Gastrocnemius medialis (tissue), 4 donors: ENCODE data around the gene S100PBP. TPM values are rescaled to one million over a fixed set of nuclear protein-coding genes. Genes with fewer than 3 reads are reported as not detected.
A peak's percentile ranks its signal among the peaks of the same experiment; 100 is the strongest.

Experiments used
- ATAC-seq, 2 donors: fragments of 150-250 bp; one replicate each; pipeline ENCODE4 v1.9.1; 2016
- DNase-seq, 2 donors: peaks; one replicate each; pipeline ENCODE4 v3.0.0-alpha.2; 2019
- H3K27ac ChIP-seq, 4 donors: fragments of 200-600 bp; sonication (generic); 1 replicate in 1 of 4; 2 replicates in 3 of 4; pipeline ENCODE4 v1.5.1; 2016 to 2018; ENCODE audit warnings: mild to moderate bottlenecking in 2 of 4, moderate library complexity in 1 of 4
- H3K27me3 ChIP-seq, 3 donors: fragments of 200-600 bp; sonication (generic) in 2 of 3; 1 replicate in 1 of 3; 2 replicates in 2 of 3; pipeline versions ENCODE4 v1.5.1 to v1.6.0; 2016 to 2019; ENCODE audit warnings: mild to moderate bottlenecking in 1 of 3, moderate library complexity in 1 of 3
- H3K36me3 ChIP-seq, 2 donors: fragments of 200-600 bp; sonication (generic) in 1 of 2; one replicate each; pipeline ENCODE4 v1.5.1; 2017 to 2018
- H3K4me1 ChIP-seq, 2 donors: fragments of 200-600 bp; sonication (generic) in 1 of 2; one replicate each; pipeline ENCODE4 v1.5.1; 2016 to 2017; ENCODE audit warnings: mild to moderate bottlenecking in 2 of 2
- H3K4me3 ChIP-seq, 4 donors: fragments of 200-600 bp; sonication (generic) in 3 of 4; 1 replicate in 1 of 4; 2 replicates in 3 of 4; pipeline ENCODE4 v1.5.1; 2016 to 2019; ENCODE audit warnings: mild to moderate bottlenecking in 2 of 4
- H3K9me3 ChIP-seq, 3 donors: fragments of 200-600 bp; sonication (generic) in 2 of 3; 1 replicate in 1 of 3; 2 replicates in 2 of 3; pipeline ENCODE4 v1.5.1; 2016 to 2019
- POLR2A ChIP-seq, 2 donors: fragments of 450-650 bp; IDR thresholded peaks; one replicate each; pipeline ENCODE4 v1.6.1; 2017; ENCODE audit warnings: antibody characterized with exemption in 2 of 2, mild to moderate bottlenecking in 2 of 2, moderate library complexity in 2 of 2
- in situ Hi-C, 4 donors: fragments of 200-750 bp; cut with MboI; loops; one replicate each; pipeline versions ENCODE4 v1.15.0 to v1.8.0; 2017; ENCODE audit warnings: low sequenced_read_pairs in 4 of 4
- intact Hi-C: fragments of 100-400 bp; cut with DNase I; formaldehyde crosslinking; loops from one replicate; pipeline ENCODE4 v1.15.1; 2023; ENCODE audit warnings: low total_unique reads
- total RNA-seq, 4 donors: library from RNA; depleted of rRNA; stranded (reverse); fragments of >200 nt; gene quantifications; one replicate each; pipeline versions ENCODE4 v1.1.0 to v1.2.3, GENCODE V29; 2016
- TF ChIP-seq, protein P1 (sequence below), 5 experiments: fragments of 450-650 bp in 3 of 5; fragments of 200-600 bp in 2 of 5; sonication (generic) in 2 of 5; IDR thresholded peaks in 4 of 5; conservative IDR thresholded peaks in 1 of 5; 1 replicate in 4 of 5; 2 replicates in 1 of 5; pipeline ENCODE4 v1.5.1; 2016 to 2019; ENCODE audit warnings: antibody characterized with exemption in 5 of 5, mild to moderate bottlenecking in 3 of 5, moderate library complexity in 3 of 5

S100PBP gene
- total RNA-seq, 4 donors from 2014 or later, result 4.9 to 11.5 (median 9.9) TPM

DNA sequence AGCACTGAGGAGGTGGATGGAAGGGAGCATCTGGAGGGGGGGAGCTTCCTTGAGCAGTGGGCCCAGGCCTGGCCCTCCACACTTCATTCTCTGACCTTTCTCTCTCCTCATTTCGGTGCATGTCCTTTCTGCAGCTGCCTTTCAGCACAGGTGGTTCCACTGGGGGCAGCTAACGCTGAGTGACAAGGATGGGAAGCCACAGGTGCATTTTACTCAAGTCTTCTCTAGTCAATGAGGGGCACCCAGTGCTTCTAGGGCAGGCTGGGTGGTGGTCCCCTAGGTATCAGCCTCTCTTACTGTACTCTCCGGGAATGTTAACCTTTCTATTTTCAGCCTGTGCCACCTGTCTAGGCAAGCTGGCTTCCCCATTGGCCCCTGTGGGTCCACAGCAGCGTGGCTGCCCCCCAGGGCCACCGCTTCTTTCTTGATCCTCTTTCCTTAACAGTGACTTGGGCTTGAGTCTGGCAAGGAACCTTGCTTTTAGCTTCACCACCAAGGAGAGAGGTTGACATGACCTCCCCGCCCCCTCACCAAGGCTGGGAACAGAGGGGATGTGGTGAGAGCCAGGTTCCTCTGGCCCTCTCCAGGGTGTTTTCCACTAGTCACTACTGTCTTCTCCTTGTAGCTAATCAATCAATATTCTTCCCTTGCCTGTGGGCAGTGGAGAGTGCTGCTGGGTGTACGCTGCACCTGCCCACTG, 43.5 kb upstream of the S100PBP start:
- DNase-seq (no peak), ATAC-seq (peak in 1 of 2 donors; percentile 8)
- Histone ChIP-seq H3K27ac (no peak overlapping the region), H3K36me3 (peaks cover 0 to 55% of the 10 kb centered on the region in 2 donors), H3K4me3 (no peak overlapping the region), H3K9me3 (no peaks in the 10 kb centered on the region), H3K4me1 (peaks cover 0 to 5% of the 10 kb centered on the region in 2 donors), H3K27me3 (no peaks in the 10 kb centered on the region)
- intact Hi-C loops (loop anchor here (1.0 to 2.0 kb wide), 3 partner anchors 62 to 373 kb away; no protein-coding TSS in a partner anchor), in situ Hi-C loops (loop anchor here in 2 of 4 donors (10.0 kb wide), 2 partner anchors 59 to 249 kb away; no protein-coding TSS in a partner anchor)
- TF ChIP-seq POLR2A (IDR thresholded peaks at IDR 0.05), result no peak
- TF ChIP-seq, protein P1, sequence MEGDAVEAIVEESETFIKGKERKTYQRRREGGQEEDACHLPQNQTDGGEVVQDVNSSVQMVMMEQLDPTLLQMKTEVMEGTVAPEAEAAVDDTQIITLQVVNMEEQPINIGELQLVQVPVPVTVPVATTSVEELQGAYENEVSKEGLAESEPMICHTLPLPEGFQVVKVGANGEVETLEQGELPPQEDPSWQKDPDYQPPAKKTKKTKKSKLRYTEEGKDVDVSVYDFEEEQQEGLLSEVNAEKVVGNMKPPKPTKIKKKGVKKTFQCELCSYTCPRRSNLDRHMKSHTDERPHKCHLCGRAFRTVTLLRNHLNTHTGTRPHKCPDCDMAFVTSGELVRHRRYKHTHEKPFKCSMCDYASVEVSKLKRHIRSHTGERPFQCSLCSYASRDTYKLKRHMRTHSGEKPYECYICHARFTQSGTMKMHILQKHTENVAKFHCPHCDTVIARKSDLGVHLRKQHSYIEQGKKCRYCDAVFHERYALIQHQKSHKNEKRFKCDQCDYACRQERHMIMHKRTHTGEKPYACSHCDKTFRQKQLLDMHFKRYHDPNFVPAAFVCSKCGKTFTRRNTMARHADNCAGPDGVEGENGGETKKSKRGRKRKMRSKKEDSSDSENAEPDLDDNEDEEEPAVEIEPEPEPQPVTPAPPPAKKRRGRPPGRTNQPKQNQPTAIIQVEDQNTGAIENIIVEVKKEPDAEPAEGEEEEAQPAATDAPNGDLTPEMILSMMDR (IDR thresholded peaks at IDR 0.05 in 4 of 5, conservative IDR thresholded peaks at IDR 0.05 in 1 of 5), result no peak

GRCh38 chr1:32774464-32774808, 43.0 kb upstream of the S100PBP start:
- TF ChIP-seq, protein P1 (IDR thresholded peaks at IDR 0.05 in 4 of 5, conservative IDR thresholded peaks at IDR 0.05 in 1 of 5), result no peak
- no peak for TF ChIP-seq POLR2A (IDR thresholded peaks at IDR 0.05)
- H3K4me3 ChIP-seq, result no peak overlapping the region
- peaks cover 0 to 5% of the 10 kb centered on the region in 2 donors for H3K4me1 ChIP-seq
- H3K27me3 ChIP-seq, result no peaks in the 10 kb centered on the region
- ATAC-seq (no peak), DNase-seq (no peak)
- in situ Hi-C loops (loop anchor here in 2 of 4 donors (10.0 kb wide), 2 partner anchors 60 to 250 kb away; no protein-coding TSS in a partner anchor), intact Hi-C loops (no loop called here)
- H3K9me3 ChIP-seq, result no peaks in the 10 kb centered on the region
- H3K36me3 ChIP-seq, result peaks cover 0 to 60% of the 10 kb centered on the region in 2 donors
- H3K27ac ChIP-seq, result no peak overlapping the region

DNA sequence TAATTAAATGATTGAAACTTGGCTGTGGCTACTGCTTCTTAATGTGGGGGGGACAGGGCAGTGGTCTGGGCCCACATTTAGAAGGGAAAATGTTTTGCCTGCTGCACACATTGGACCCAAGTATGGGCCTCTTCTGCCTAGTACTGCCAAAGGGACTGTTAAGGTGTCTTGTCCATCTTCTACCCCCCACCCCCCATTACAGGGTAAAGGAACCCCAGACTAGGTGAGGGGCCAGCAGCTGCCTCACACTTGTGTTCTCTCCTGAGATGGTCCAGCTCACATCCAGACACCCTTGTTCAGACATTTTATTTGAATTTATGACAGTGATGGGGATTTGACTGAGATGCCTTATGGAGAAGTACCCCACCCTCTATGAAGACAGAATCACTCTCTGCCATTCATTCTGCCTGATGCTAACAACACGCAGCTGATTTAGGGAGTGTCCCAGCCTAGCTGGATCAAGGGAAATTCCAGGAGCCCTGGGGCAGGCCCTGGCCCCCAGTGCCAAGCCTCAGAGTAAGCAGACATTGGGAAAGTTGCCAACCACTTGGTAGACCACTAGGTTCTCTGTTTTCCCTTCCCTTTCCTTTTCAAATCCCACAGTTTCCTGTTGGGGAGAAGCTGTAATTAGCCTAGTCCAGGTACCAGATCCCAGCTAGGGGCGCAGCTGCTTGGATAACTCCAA, 42.4 kb upstream of the S100PBP start:
- no peak for ATAC-seq
- no peak overlapping the region for H3K27ac ChIP-seq

GRCh38 chr1:32775640-32776337, 41.7 kb upstream of the S100PBP start:
- intact Hi-C loops (no loop called here), in situ Hi-C loops (loop anchor here (5.0 to 10.0 kb wide), 4 partner anchors 61 to 251 kb away; no protein-coding TSS in a partner anchor)
- peaks cover 0 to 74% of the 10 kb centered on the region in 2 donors for H3K36me3 ChIP-seq
- peaks cover 0 to 5% of the 10 kb centered on the region in 2 donors for H3K4me1 ChIP-seq
- no peak overlapping the region for H3K4me3 ChIP-seq
- TF ChIP-seq, protein P1 (IDR thresholded peaks at IDR 0.05 in 4 of 5, conservative IDR thresholded peaks at IDR 0.05 in 1 of 5), result no peak
- no peak for TF ChIP-seq POLR2A (IDR thresholded peaks at IDR 0.05)
- no peaks in the 10 kb centered on the region for H3K9me3 ChIP-seq
- no peak for DNase-seq
- H3K27ac ChIP-seq, result no peak overlapping the region
- no peak for ATAC-seq
- H3K27me3 ChIP-seq, result no peaks in the 10 kb centered on the region

More for the DNA sequence above, 42.4 kb upstream of the S100PBP start:
- Histone ChIP-seq H3K27me3 (no peaks in the 10 kb centered on the region), H3K9me3 (no peaks in the 10 kb centered on the region), H3K4me3 (no peak overlapping the region), H3K4me1 (peaks cover 0 to 5% of the 10 kb centered on the region in 2 donors), H3K36me3 (peaks cover 0 to 67% of the 10 kb centered on the region in 2 donors)
- no peak for DNase-seq
- intact Hi-C loops (no loop called here), in situ Hi-C loops (loop anchor here (5.0 to 10.0 kb wide), 4 partner anchors 60 to 250 kb away; no protein-coding TSS in a partner anchor)
- TF ChIP-seq, protein P1 (IDR thresholded peaks at IDR 0.05 in 4 of 5, conservative IDR thresholded peaks at IDR 0.05 in 1 of 5), result no peak
- no peak for TF ChIP-seq POLR2A (IDR thresholded peaks at IDR 0.05)
